MM.1S (cell line): Measurements from ENCODE around the gene WNK1.

ENCODE experiments used
- CTCF ChIP-seq: fragments of 300-600 bp; sonication (generic); IDR thresholded peaks from 2 replicates; pipeline ENCODE4 v1.5.1; 2016; ENCODE audit warnings: antibody characterized with exemption, low read length, mixed read lengths
- EZH2 ChIP-seq: fragments of 300-600 bp; sonication (generic); optimal IDR thresholded peaks from 2 replicates; pipeline ENCODE3; 2017; ENCODE audit warnings: low read depth, mild to moderate bottlenecking, antibody characterized with exemption, low read length, mixed read lengths
- EZH2phosphoT487 ChIP-seq: fragments of 300-600 bp; sonication (generic); IDR thresholded peaks from 2 replicates; pipeline ENCODE4 v1.6.1; 2018; ENCODE audit warnings: antibody characterized with exemption, low read length

GRCh38 chr12:852864-853263, 100.5 kb downstream of the WNK1 start:
- TF ChIP-seq EZH2 (no peak), CTCF (no peak), EZH2phosphoT487 (no peak)
